Fibroblast of lung (primary cell): Measurements from ENCODE around the gene PRKAR1A. TPM values are rescaled to one million over a fixed set of nuclear protein-coding genes. Genes with fewer than 3 reads are reported as not detected.

Experiments used
- DNase-seq, 2 donors: peaks; one replicate each; pipeline versions ENCODE4 v3.0.0 to v3.0.0-alpha.2; 2010; ENCODE audit warnings: low read depth in 2 of 2
- H2AFZ ChIP-seq: 2 replicates; pipeline ENCODE4 v1.5.1; 2012; ENCODE audit warnings: low read length, control low read depth, inconsistent platforms
- H3K27ac ChIP-seq: 2 replicates; pipeline ENCODE4 v1.5.1; 2011; ENCODE audit warnings: low read length, control low read depth; ENCODE audit not compliant: insufficient read depth
- H3K27me3 ChIP-seq: 2 replicates; pipeline ENCODE4 v1.5.1; 2011; ENCODE audit warnings: mild to moderate bottlenecking, low read length; ENCODE audit not compliant: control insufficient read depth, insufficient read depth
- H3K36me3 ChIP-seq: 2 replicates; pipeline ENCODE4 v1.5.1; 2011; ENCODE audit warnings: low read length; ENCODE audit not compliant: control insufficient read depth, insufficient read depth
- H3K4me1 ChIP-seq: 2 replicates; pipeline ENCODE4 v1.5.1; 2011; ENCODE audit warnings: low read length; ENCODE audit not compliant: control insufficient read depth, insufficient read depth; ENCODE audit errors: extremely low read depth
- H3K4me2 ChIP-seq: 2 replicates; pipeline ENCODE4 v1.5.1; 2011; ENCODE audit warnings: low read length, control low read depth; ENCODE audit not compliant: insufficient read depth; ENCODE audit errors: extremely low read depth
- H3K4me3 ChIP-seq, 4 experiments: fragments of 200-600 bp in 1 of 4; sonication (generic) in 1 of 4; replicated peaks in 1 of 4; 2 replicates each; pipeline ENCODE4 v1.5.1; 2011 to 2016; ENCODE audit warnings: low read length in 4 of 4, low read depth in 3 of 4, mild to moderate bottlenecking in 3 of 4, control low read depth in 2 of 4, inconsistent platforms in 1 of 4, mixed read lengths in 1 of 4; ENCODE audit not compliant: insufficient read depth in 1 of 4; ENCODE audit errors: control extremely low read depth in 1 of 4
- H3K79me2 ChIP-seq: 2 replicates; pipeline ENCODE4 v1.5.1; 2012; ENCODE audit warnings: mild to moderate bottlenecking, low read length, inconsistent platforms; ENCODE audit not compliant: control insufficient read depth, insufficient read depth
- H3K9ac ChIP-seq: 2 replicates; pipeline ENCODE4 v1.5.1; 2011; ENCODE audit warnings: mild to moderate bottlenecking, low read length, control low read depth; ENCODE audit not compliant: insufficient read depth
- H3K9me3 ChIP-seq: 2 replicates; pipeline ENCODE4 v1.5.1; 2012; ENCODE audit warnings: low read depth, low read length; ENCODE audit not compliant: control insufficient read depth, insufficient read depth
- H4K20me1 ChIP-seq: 2 replicates; pipeline ENCODE4 v1.5.1; 2011; ENCODE audit warnings: low read length; ENCODE audit not compliant: control insufficient read depth, insufficient read depth; ENCODE audit errors: extremely low read depth
- EZH2 ChIP-seq: IDR thresholded peaks from 2 replicates; pipeline ENCODE4 v1.5.1; 2012; ENCODE audit warnings: low read length, control low read depth, mild to moderate bottlenecking; ENCODE audit errors: missing control alignments
- polyA plus RNA-seq, 2 donors: library from polyadenylated mRNA; depleted of rRNA in 1 of 2; stranded (reverse) in 1 of 2; unstranded in 1 of 2; fragments of >200 nt; gene quantifications; 2 replicates each; pipeline ENCODE4 v1.2.1, GENCODE V29; 2011 to 2012; ENCODE audit warnings: missing spikeins in 1 of 2
- total RNA-seq: library from RNA; depleted of rRNA; stranded (reverse); fragments of >200 nt; gene quantifications from 2 replicates; pipeline ENCODE4 v1.2.1, GENCODE V29; 2014
- TF ChIP-seq, protein P1 (sequence below), 2 donors: IDR thresholded peaks in 1 of 2; conservative IDR thresholded peaks in 1 of 2; 1 replicate in 1 of 2; 2 replicates in 1 of 2; pipeline ENCODE4 v1.5.1; 2011 to 2012; ENCODE audit warnings: low read length in 2 of 2, control low read depth in 1 of 2, inconsistent platforms in 1 of 2, low read depth in 1 of 2, mild to moderate bottlenecking in 1 of 2

Gene PRKAR1A
- total and polyA plus RNA-seq, 2 donors (not counting 1 experiment from before 2014, with no cell fraction given): 285 to 290 TPM

- H2AFZ ChIP-seq: no peak overlapping the region
- no peak overlapping the region for H3K4me3 ChIP-seq
- no peak overlapping the region for H3K9ac ChIP-seq
- no peaks in the 10 kb centered on the region for H3K9me3 ChIP-seq
- no peak for DNase-seq
- no peak for TF ChIP-seq EZH2
- TF ChIP-seq, protein P1, sequence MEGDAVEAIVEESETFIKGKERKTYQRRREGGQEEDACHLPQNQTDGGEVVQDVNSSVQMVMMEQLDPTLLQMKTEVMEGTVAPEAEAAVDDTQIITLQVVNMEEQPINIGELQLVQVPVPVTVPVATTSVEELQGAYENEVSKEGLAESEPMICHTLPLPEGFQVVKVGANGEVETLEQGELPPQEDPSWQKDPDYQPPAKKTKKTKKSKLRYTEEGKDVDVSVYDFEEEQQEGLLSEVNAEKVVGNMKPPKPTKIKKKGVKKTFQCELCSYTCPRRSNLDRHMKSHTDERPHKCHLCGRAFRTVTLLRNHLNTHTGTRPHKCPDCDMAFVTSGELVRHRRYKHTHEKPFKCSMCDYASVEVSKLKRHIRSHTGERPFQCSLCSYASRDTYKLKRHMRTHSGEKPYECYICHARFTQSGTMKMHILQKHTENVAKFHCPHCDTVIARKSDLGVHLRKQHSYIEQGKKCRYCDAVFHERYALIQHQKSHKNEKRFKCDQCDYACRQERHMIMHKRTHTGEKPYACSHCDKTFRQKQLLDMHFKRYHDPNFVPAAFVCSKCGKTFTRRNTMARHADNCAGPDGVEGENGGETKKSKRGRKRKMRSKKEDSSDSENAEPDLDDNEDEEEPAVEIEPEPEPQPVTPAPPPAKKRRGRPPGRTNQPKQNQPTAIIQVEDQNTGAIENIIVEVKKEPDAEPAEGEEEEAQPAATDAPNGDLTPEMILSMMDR (conservative IDR thresholded peaks at IDR 0.05 in 1 of 2, IDR thresholded peaks at IDR 0.05 in 1 of 2; ENCODE audit: low read depth in 1 of 2, low read length in 2 of 2): no peak
- H3K4me1 ChIP-seq: no peaks in the 10 kb centered on the region
- no peaks in the 10 kb centered on the region for H4K20me1 ChIP-seq
- no peaks in the 10 kb centered on the region for H3K27me3 ChIP-seq
- no peak overlapping the region for H3K27ac ChIP-seq
- no peak overlapping the region for H3K4me2 ChIP-seq
- H3K79me2 ChIP-seq: no peaks in the 10 kb centered on the region
- H3K36me3 ChIP-seq: no peaks in the 10 kb centered on the region
Observed at GRCh38 chr17:68501074-68501473, 11.2 kb upstream of the PRKAR1A start.

- Histone ChIP-seq H3K27me3 (no peaks in the 10 kb centered on the region), H3K9ac (no peak overlapping the region), H3K79me2 (no peaks in the 10 kb centered on the region), H3K4me2 (no peak overlapping the region), H3K36me3 (no peaks in the 10 kb centered on the region), H3K4me3 (no peak overlapping the region), H2AFZ (no peak overlapping the region), H3K4me1 (no peaks in the 10 kb centered on the region), H3K9me3 (no peaks in the 10 kb centered on the region), H4K20me1 (no peaks in the 10 kb centered on the region), H3K27ac (no peak overlapping the region)
- TF ChIP-seq, protein P1 (conservative IDR thresholded peaks at IDR 0.05 in 1 of 2, IDR thresholded peaks at IDR 0.05 in 1 of 2; ENCODE audit: low read depth in 1 of 2, low read length in 2 of 2): no peak
- DNase-seq: no peak
Observed at GRCh38 chr17:68505951-68506350, 6.3 kb upstream of the PRKAR1A start.

GRCh38 chr17:68507576-68507975, 4.7 kb upstream of the PRKAR1A start:
- no peaks in the 10 kb centered on the region for H3K27me3 ChIP-seq
- H4K20me1 ChIP-seq: no peaks in the 10 kb centered on the region
- no peak overlapping the region for H3K27ac ChIP-seq
- H3K79me2 ChIP-seq: peaks cover 3% of the 10 kb centered on the region
- DNase-seq: no peak
- H3K4me1 ChIP-seq: peaks cover 2% of the 10 kb centered on the region
- H3K9me3 ChIP-seq: no peaks in the 10 kb centered on the region
- no peak overlapping the region for H3K9ac ChIP-seq
- no peaks in the 10 kb centered on the region for H3K36me3 ChIP-seq
- H2AFZ ChIP-seq: no peak overlapping the region
- H3K4me2 ChIP-seq: no peak overlapping the region
- H3K4me3 ChIP-seq: no peak overlapping the region
- TF ChIP-seq, protein P1 (conservative IDR thresholded peaks at IDR 0.05 in 1 of 2, IDR thresholded peaks at IDR 0.05 in 1 of 2; ENCODE audit: low read depth in 1 of 2, low read length in 2 of 2): no peak
- no peak for TF ChIP-seq EZH2
